Hepatocyte (in vitro differentiated cells): ENCODE measurements around the gene ATP8A2. TPM values are rescaled to one million over a fixed set of nuclear protein-coding genes. Genes with fewer than 3 reads are reported as not detected.

Experiments
- DNase-seq: peaks from one replicate; pipeline ENCODE4 v3.0.0-alpha.2; 2016; ENCODE audit warnings: low spot score
- H2AFZ ChIP-seq: fragments of 200-600 bp; sonication (generic); 2 replicates; pipeline ENCODE4 v1.6.0; 2016; ENCODE audit warnings: antibody characterized with exemption, mild to moderate bottlenecking
- H3K27ac ChIP-seq: fragments of 200-600 bp; sonication (generic); 2 replicates; pipeline ENCODE4 v1.5.1; 2016; ENCODE audit warnings: mild to moderate bottlenecking
- H3K27me3 ChIP-seq: fragments of 200-600 bp; sonication (generic); 2 replicates; pipeline ENCODE4 v1.6.1; 2016
- H3K36me3 ChIP-seq: fragments of 200-600 bp; sonication (generic); replicated peaks from 2 replicates; pipeline ENCODE4 v1.5.1; 2016; ENCODE audit warnings: low read depth; ENCODE audit not compliant: insufficient read depth
- H3K4me1 ChIP-seq: fragments of 200-600 bp; sonication (generic); 2 replicates; pipeline ENCODE4 v1.5.1; 2016; ENCODE audit warnings: mild to moderate bottlenecking, moderate library complexity; ENCODE audit not compliant: insufficient read depth
- H3K4me2 ChIP-seq: fragments of 200-600 bp; sonication (generic); 2 replicates; pipeline ENCODE4 v1.6.0; 2016
- H3K4me3 ChIP-seq: fragments of 200-600 bp; sonication (generic); 2 replicates; pipeline ENCODE4 v1.5.1; 2016; ENCODE audit warnings: mild to moderate bottlenecking
- H3K79me2 ChIP-seq: fragments of 200-600 bp; sonication (generic); 2 replicates; pipeline ENCODE4 v1.6.0; 2017; ENCODE audit warnings: mild to moderate bottlenecking
- H3K9me2 ChIP-seq: fragments of 200-600 bp; sonication (generic); replicated peaks from 2 replicates; pipeline ENCODE4 v1.6.0; 2017; ENCODE audit warnings: mild to moderate bottlenecking; ENCODE audit not compliant: insufficient read depth
- H3K9me3 ChIP-seq: fragments of 200-600 bp; sonication (generic); 2 replicates; pipeline ENCODE4 v1.5.1; 2016; ENCODE audit warnings: low read depth, mild to moderate bottlenecking
- H4K20me1 ChIP-seq: fragments of 200-600 bp; sonication (generic); 2 replicates; pipeline ENCODE4 v1.6.0; 2016; ENCODE audit warnings: mild to moderate bottlenecking; ENCODE audit not compliant: insufficient read depth, poor library complexity, severe bottlenecking
- CTCF ChIP-seq: fragments of 200-600 bp; sonication (generic); IDR thresholded peaks from 2 replicates; pipeline ENCODE4 v1.5.1; 2016; ENCODE audit warnings: antibody characterized with exemption, mild to moderate bottlenecking; ENCODE audit not compliant: poor library complexity
- EZH2 ChIP-seq: fragments of 200-600 bp; sonication (generic); IDR thresholded peaks from 2 replicates; pipeline ENCODE4 v1.6.1; 2016; ENCODE audit warnings: antibody characterized with exemption, mild to moderate bottlenecking, borderline replicate concordance
- EZH2phosphoT487 ChIP-seq: fragments of 200-600 bp; sonication (generic); IDR thresholded peaks from one replicate; pipeline ENCODE4 v1.6.1; 2018; ENCODE audit warnings: antibody characterized with exemption, mild to moderate bottlenecking, low read depth, moderate library complexity; ENCODE audit not compliant: unreplicated experiment, severe bottlenecking
- WGBS: methylation state at CpG from one replicate; pipeline ENCODE4 v1.1.6; 2016; ENCODE audit warnings: low lambda C conversion rate; ENCODE audit errors: missing lambda C conversion rate; 5-methylcytosine and 5-hydroxymethylcytosine counted together
- polyA plus RNA-seq: library from polyadenylated mRNA; unstranded; fragments of >200 nt; fragmentation: Nextera tagmentation; extraction: Ambion mirVana; gene quantifications from 2 replicates; pipeline ENCODE4 v1.2.1, GENCODE V29; 2016
- total RNA-seq: library from RNA; depleted of rRNA; stranded (reverse); fragments of >200 nt; gene quantifications from 2 replicates; pipeline ENCODE4 v1.2.3, GENCODE V29; 2014

ATP8A2 gene
- total and polyA plus RNA-seq, 2 experiments from 2014 or later: 2.1 to 3.1 TPM

DNA sequence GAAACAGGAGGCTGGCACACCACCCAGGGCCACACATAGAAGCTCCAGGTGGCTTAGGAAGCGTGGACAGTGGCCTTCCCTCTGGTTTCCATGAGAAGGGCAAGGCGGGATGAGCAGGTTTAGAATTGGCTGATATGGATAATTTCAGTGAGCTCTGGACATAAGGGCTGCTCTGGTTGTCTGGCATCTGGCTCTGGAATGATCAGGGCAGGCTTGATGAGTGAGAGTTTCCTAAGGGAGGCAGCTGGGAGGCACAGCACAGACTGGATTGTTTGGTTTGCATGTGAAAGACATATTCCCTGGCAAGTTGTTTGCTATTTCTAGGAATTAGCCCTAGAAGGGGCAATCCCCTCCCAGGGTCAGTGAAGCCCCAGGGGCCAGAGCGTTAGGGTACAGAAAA, 129.5 kb downstream of the ATP8A2 start:
- no peaks in the 10 kb centered on the region for H3K27me3 ChIP-seq
- WGBS: 68% methylated on average over 3 of the region's 3 CpGs
- no peak overlapping the region for H3K4me2 ChIP-seq
- no peaks in the 10 kb centered on the region for H4K20me1 ChIP-seq
- no peaks in the 10 kb centered on the region for H3K36me3 ChIP-seq
- no peaks in the 10 kb centered on the region for H3K4me1 ChIP-seq
- H3K9me2 ChIP-seq: no peaks in the 10 kb centered on the region
- H3K79me2 ChIP-seq: no peaks in the 10 kb centered on the region
- H2AFZ ChIP-seq: no peak overlapping the region
- DNase-seq: no peak
- H3K4me3 ChIP-seq: no peak overlapping the region
- H3K9me3 ChIP-seq: no peaks in the 10 kb centered on the region
- TF ChIP-seq CTCF: no peak
- no peak for TF ChIP-seq EZH2phosphoT487
- TF ChIP-seq EZH2: no peak
- no peak overlapping the region for H3K27ac ChIP-seq

GRCh38 chr13:25502031-25502430, 130.3 kb downstream of the ATP8A2 start:
- Histone ChIP-seq H3K9me2 (no peaks in the 10 kb centered on the region), H3K4me2 (no peak overlapping the region), H2AFZ (no peak overlapping the region), H3K4me3 (no peak overlapping the region), H4K20me1 (no peaks in the 10 kb centered on the region), H3K36me3 (no peaks in the 10 kb centered on the region), H3K27me3 (no peaks in the 10 kb centered on the region), H3K4me1 (no peaks in the 10 kb centered on the region), H3K9me3 (no peaks in the 10 kb centered on the region), H3K27ac (no peak overlapping the region), H3K79me2 (no peaks in the 10 kb centered on the region)
- 81% methylated on average over 3 of the region's 3 CpGs for WGBS
- no peak for DNase-seq
- TF ChIP-seq EZH2phosphoT487: no peak

GRCh38 chr13:25502551-25502950, 130.8 kb downstream of the ATP8A2 start:
- H3K9me3 ChIP-seq: no peaks in the 10 kb centered on the region
- no peaks in the 10 kb centered on the region for H3K79me2 ChIP-seq
- DNase-seq: no peak
- H3K27ac ChIP-seq: no peak overlapping the region
- H3K4me3 ChIP-seq: no peak overlapping the region
- H3K9me2 ChIP-seq: no peaks in the 10 kb centered on the region
- no peaks in the 10 kb centered on the region for H3K27me3 ChIP-seq
- no peak for TF ChIP-seq CTCF
- no peak for TF ChIP-seq EZH2phosphoT487
- no peak for TF ChIP-seq EZH2
- no peak overlapping the region for H2AFZ ChIP-seq
- H3K4me1 ChIP-seq: no peaks in the 10 kb centered on the region
- no peaks in the 10 kb centered on the region for H3K36me3 ChIP-seq
- no peaks in the 10 kb centered on the region for H4K20me1 ChIP-seq
- H3K4me2 ChIP-seq: no peak overlapping the region
- 87% methylated on average over 6 of the region's 6 CpGs for WGBS

GRCh38 chr13:25503856-25504255, 132.1 kb downstream of the ATP8A2 start:
- no peaks in the 10 kb centered on the region for H3K9me3 ChIP-seq
- DNase-seq: no peak
- no peaks in the 10 kb centered on the region for H3K36me3 ChIP-seq
- 85% methylated on average over 4 of the region's 4 CpGs for WGBS
- H3K27ac ChIP-seq: no peak overlapping the region
- no peaks in the 10 kb centered on the region for H3K4me1 ChIP-seq
- H3K9me2 ChIP-seq: no peaks in the 10 kb centered on the region
- no peaks in the 10 kb centered on the region for H3K79me2 ChIP-seq
- no peak overlapping the region for H3K4me2 ChIP-seq
- TF ChIP-seq EZH2phosphoT487: no peak
- no peak for TF ChIP-seq EZH2
- TF ChIP-seq CTCF: no peak
- H3K4me3 ChIP-seq: no peak overlapping the region
- H2AFZ ChIP-seq: no peak overlapping the region
- no peaks in the 10 kb centered on the region for H3K27me3 ChIP-seq
- no peaks in the 10 kb centered on the region for H4K20me1 ChIP-seq
